Measurements from ENCODE around the gene MYL12B.

The MYL12B gene

DNA sequence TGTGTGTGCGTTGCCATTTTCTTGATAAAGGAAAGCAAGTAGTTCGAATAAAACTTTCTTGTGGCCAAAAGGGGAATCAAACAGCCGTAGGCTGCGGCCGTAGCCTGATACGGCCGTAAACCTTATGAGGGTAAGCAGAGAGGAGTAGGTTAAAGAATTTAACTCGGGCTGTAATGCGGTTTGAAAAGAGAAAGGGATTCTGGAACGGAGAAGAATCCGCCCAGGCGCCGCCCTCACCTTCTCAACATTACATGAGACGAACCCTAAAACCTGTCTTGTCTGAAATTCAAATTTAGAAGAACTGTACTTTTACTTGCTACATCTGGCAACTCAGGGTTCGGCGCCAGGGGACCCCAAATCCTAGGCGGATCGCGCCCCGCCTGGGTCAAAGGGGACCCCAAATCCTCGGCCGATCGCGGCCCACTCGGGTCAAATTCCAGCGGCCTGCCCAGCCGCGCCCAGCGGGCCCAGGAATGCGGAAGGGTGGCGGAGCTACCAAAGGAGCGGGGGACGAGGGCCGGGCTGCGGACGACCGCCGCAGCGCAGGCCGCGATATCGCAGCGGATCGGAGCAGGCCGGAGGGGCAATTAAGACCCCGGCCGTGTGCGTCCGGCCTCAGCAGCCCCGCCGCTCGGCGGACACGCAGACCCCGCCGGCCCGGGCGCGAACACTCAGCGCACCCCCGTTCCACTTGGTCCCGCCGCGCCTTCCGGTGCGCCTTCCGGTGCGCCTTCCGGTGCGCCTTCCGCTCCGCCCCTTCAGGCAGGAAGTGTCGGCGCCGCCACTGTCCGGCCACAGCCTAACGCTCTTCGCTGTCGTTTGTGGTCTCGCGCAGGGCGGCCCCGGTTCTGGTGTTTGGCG, at the start of gene MYL12B:
MYL12B (plus strand) TSS at position 761 of the 861 bp plus-strand sequence. CDS start 10,766 bp downstream, outside the sequence.
- TF ChIP-seq, protein P1, sequence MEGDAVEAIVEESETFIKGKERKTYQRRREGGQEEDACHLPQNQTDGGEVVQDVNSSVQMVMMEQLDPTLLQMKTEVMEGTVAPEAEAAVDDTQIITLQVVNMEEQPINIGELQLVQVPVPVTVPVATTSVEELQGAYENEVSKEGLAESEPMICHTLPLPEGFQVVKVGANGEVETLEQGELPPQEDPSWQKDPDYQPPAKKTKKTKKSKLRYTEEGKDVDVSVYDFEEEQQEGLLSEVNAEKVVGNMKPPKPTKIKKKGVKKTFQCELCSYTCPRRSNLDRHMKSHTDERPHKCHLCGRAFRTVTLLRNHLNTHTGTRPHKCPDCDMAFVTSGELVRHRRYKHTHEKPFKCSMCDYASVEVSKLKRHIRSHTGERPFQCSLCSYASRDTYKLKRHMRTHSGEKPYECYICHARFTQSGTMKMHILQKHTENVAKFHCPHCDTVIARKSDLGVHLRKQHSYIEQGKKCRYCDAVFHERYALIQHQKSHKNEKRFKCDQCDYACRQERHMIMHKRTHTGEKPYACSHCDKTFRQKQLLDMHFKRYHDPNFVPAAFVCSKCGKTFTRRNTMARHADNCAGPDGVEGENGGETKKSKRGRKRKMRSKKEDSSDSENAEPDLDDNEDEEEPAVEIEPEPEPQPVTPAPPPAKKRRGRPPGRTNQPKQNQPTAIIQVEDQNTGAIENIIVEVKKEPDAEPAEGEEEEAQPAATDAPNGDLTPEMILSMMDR (IDR thresholded peaks at IDR 0.05; ENCODE audit: insufficient read depth, low read depth, low read length, missing control alignments) = no peak
- peak within 1 kb of the TSS; percentile 93 for H3K4me3 ChIP-seq (ENCODE audit: low read depth, low read length)
- peak; percentile 91 for DNase-seq (ENCODE audit: low read depth)

DNA sequence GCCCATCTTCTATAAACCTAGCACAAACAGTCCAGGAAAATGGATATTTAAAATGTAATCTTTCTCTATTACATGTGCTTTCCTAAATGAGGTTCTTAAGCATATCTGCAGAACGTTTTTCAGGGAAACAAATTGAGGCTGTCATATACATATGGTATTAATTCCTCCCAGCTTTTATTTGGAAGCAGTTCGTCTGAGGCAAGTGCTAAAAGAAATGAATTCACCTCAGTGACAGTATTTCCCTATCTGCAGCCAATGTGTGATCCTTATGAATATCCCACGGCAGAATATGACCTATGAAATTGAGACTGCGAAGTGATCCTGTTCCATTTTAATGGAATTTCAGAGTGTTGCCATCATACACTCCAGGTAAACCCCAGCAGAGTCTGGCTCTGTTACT, 49.3 kb upstream of the MYL12B start:
- DNase-seq (ENCODE audit: low read depth) = no peak
- H3K4me3 ChIP-seq (ENCODE audit: low read depth, low read length) = no peak overlapping the region
- TF ChIP-seq, protein P1 (IDR thresholded peaks at IDR 0.05; ENCODE audit: insufficient read depth, low read depth, low read length, missing control alignments) = no peak

DNA sequence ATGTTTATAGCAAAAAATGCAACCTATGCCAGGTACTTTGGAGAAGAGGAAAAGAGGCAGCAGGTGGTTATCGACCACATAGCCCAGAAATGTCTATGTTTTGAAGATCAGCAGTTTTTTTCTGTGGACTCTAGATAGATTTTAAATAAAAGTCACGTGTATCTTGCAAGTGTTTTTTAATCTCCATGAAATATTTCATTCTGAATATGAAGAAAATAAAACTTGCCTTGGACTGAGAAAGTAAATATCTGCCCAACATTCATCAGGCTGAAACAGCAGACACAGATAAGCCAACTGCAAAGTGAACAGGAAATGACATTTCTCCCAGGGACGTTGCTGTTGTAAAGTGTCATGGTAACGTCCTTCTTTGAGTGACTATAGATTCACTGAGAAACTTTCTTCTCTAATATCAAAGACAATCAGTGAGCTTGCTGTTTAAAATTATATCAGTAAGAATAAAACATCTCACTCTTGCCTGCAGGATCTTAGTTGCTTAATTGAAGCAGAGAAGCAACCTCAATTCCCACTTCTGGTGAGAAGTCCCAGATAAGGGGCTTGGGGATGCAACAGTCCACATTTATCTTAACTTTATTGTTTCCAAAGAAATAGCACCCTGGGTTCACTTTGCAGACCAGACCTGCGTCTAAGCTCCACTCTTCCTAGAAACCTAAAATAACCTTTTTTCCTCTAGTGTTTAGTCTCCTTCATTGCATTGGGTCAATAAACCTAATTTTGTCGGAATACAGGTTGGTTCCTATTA, 48.5 kb upstream of the MYL12B start:
- DNase-seq (ENCODE audit: low read depth) = peak; percentile 24
- no peak overlapping the region for H3K4me3 ChIP-seq (ENCODE audit: low read depth, low read length)
- TF ChIP-seq, protein P1 (IDR thresholded peaks at IDR 0.05; ENCODE audit: insufficient read depth, low read depth, low read length, missing control alignments) = no peak

DNA sequence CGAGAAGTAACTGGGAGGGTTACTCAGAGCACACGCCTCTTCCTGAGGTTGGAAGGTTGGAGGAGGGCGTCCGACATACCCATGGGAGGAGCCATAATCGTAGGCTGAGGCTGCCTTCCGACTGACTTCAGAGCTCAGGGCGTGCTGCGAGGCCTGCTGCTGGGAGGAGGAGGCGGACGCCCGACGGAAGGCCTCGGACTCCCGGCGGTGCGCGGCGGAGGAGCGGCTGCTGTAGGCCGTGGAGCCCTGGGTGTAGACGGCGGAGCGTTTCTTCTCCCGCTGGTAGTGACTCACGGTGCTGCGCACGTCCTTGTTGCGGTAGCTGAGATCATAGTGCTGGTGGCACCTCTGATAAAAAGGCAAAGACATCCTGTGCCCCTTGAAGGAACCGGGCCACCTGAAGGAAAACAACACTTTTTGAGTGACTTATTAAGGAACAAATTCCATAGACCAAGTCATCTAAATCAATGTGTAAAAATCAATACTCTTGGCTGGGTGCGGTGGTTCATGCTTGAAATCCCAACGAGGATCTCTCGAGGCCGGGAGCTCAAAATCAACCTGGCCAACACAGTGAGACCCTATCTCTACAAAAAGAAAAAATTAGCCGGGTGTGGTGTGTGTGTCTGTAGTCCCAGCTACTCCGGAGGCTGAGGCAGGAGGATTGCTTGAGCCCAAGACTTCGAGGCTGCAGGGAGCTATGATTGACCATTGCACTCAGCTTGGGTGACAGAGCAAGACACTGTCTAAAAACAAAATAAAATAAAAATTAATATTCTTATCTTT, 46.9 kb upstream of the MYL12B start:
- no peak overlapping the region for H3K4me3 ChIP-seq (ENCODE audit: low read depth, low read length)
- DNase-seq (ENCODE audit: low read depth) = no peak
- TF ChIP-seq, protein P1 (IDR thresholded peaks at IDR 0.05; ENCODE audit: insufficient read depth, low read depth, low read length, missing control alignments) = no peak

DNA sequence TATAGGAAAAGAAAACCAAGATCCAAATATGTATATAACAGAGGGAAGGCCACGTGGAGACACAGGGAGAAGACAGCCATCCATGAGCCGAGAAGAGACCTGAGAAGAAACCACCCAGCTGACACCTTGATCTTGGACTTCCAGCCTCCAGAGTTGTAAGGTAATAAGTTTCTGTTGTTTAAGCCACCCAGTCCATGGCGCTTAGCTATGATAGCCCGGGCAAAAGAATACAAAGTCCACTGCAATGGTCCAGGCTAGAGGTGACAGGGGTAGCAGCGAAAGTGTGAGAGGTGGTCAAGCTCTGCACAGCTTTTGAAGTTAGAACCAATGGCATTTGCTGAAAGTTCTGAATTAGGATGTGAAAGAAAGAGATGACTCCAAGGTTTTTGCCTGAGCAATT, 44.9 kb upstream of the MYL12B start:
- no peak for DNase-seq (ENCODE audit: low read depth)
- TF ChIP-seq, protein P1 (IDR thresholded peaks at IDR 0.05; ENCODE audit: insufficient read depth, low read depth, low read length, missing control alignments) = no peak
- H3K4me3 ChIP-seq (ENCODE audit: low read depth, low read length) = no peak overlapping the region

DNA sequence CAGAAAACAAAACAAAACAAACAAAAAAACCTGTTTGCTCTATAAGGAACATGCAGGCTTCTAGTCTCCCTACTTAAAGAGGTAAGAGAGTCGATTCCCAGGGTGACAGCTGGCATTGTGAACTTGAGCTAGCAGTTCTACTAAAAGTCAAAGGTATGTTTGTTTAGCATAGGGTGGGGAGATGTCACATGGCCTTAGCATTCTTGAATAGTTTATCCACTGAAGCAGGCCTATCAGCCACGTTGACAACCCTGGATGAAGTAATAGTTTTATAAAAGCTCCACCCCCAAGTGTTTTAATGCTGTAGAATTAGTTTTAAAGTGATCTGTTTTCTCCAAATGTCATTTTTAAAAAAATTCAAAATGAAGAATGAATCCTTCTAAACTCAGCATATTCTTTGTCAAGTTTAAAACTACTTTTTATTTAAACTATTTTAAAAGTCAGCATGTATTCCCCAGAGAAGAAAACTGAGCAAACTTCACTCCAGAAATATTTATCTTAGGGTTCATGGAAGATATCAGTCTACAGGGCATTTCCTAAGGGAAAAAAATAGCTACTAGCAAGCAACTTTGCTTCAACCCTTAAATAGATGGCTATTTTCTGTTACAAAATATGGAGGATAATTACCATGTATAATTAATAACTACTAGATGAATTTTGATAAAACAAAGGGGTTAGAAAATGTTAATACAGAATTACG, 43.8 kb upstream of the MYL12B start:
- TF ChIP-seq, protein P1 (IDR thresholded peaks at IDR 0.05; ENCODE audit: insufficient read depth, low read depth, low read length, missing control alignments) = no peak
- no peak overlapping the region for H3K4me3 ChIP-seq (ENCODE audit: low read depth, low read length)
- no peak for DNase-seq (ENCODE audit: low read depth)

Data from GM12865 (cell line).